ENCODE results near the gene UNC79. TPM values are rescaled to one million over a fixed set of nuclear protein-coding genes. Genes with fewer than 3 reads are reported as not detected.

Gene UNC79
- total and polyA plus RNA-seq, 2 experiments from 2014 or later, result 0.15 to 0.20 TPM

GRCh38 chr14:93743270-93744060 is 312.7 kb downstream of the UNC79 start:
- no peak overlapping the region for H2AFZ ChIP-seq
- no peaks in the 10 kb centered on the region for H3K27me3 ChIP-seq
- no peaks in the 10 kb centered on the region for H4K20me1 ChIP-seq (ENCODE audit: insufficient read depth, poor library complexity, severe bottlenecking)
- no peaks in the 10 kb centered on the region for H3K4me1 ChIP-seq (ENCODE audit: insufficient read depth)
- no peaks in the 10 kb centered on the region for H3K9me3 ChIP-seq (ENCODE audit: low read depth)
- H3K9me2 ChIP-seq (replicated peaks; ENCODE audit: insufficient read depth), result no peaks in the 10 kb centered on the region
- DNase-seq (ENCODE audit: low spot score), result no peak
- 92% methylated on average over 26 of the region's 26 CpGs for WGBS (ENCODE audit: low lambda C conversion rate, missing lambda C conversion rate)
- H3K4me3 ChIP-seq, result no peak overlapping the region
- no peak overlapping the region for H3K27ac ChIP-seq
- no peaks in the 10 kb centered on the region for H3K36me3 ChIP-seq (replicated peaks; ENCODE audit: insufficient read depth, low read depth)
- no peaks in the 10 kb centered on the region for H3K79me2 ChIP-seq
- TF ChIP-seq EZH2phosphoT487 (IDR thresholded peaks at IDR 0.05; ENCODE audit: low read depth, severe bottlenecking, unreplicated experiment) (no peak), CTCF (IDR thresholded peaks at IDR 0.05; ENCODE audit: poor library complexity) (no peak), EZH2 (IDR thresholded peaks at IDR 0.05; ENCODE audit: borderline replicate concordance) (no peak)
- H3K4me2 ChIP-seq, result no peak overlapping the region

GRCh38 chr14:93744176-93744575 is 313.4 kb downstream of the UNC79 start:
- no peak overlapping the region for H3K27ac ChIP-seq
- no peak for DNase-seq (ENCODE audit: low spot score)
- H3K36me3 ChIP-seq (replicated peaks; ENCODE audit: insufficient read depth, low read depth), result no peaks in the 10 kb centered on the region
- H3K27me3 ChIP-seq, result no peaks in the 10 kb centered on the region
- H3K79me2 ChIP-seq, result no peaks in the 10 kb centered on the region
- no peaks in the 10 kb centered on the region for H3K9me2 ChIP-seq (replicated peaks; ENCODE audit: insufficient read depth)
- no peak for TF ChIP-seq EZH2phosphoT487 (IDR thresholded peaks at IDR 0.05; ENCODE audit: low read depth, severe bottlenecking, unreplicated experiment)
- TF ChIP-seq EZH2 (IDR thresholded peaks at IDR 0.05; ENCODE audit: borderline replicate concordance), result no peak
- no peak for TF ChIP-seq CTCF (IDR thresholded peaks at IDR 0.05; ENCODE audit: poor library complexity)
- no peaks in the 10 kb centered on the region for H3K4me1 ChIP-seq (ENCODE audit: insufficient read depth)
- H3K4me2 ChIP-seq, result no peak overlapping the region
- no peaks in the 10 kb centered on the region for H4K20me1 ChIP-seq (ENCODE audit: insufficient read depth, poor library complexity, severe bottlenecking)
- WGBS (ENCODE audit: low lambda C conversion rate, missing lambda C conversion rate), result 93% methylated on average over 11 of the region's 14 CpGs
- no peaks in the 10 kb centered on the region for H3K9me3 ChIP-seq (ENCODE audit: low read depth)
- no peak overlapping the region for H2AFZ ChIP-seq
- H3K4me3 ChIP-seq, result no peak overlapping the region

GRCh38 chr14:93744876-93745275 is 314.1 kb downstream of the UNC79 start:
- Histone ChIP-seq H3K27ac (no peak overlapping the region), H3K4me3 (no peak overlapping the region), H3K9me3 (ENCODE audit: low read depth) (no peaks in the 10 kb centered on the region), H3K79me2 (no peaks in the 10 kb centered on the region), H4K20me1 (ENCODE audit: insufficient read depth, poor library complexity, severe bottlenecking) (no peaks in the 10 kb centered on the region), H3K4me2 (no peak overlapping the region), H3K36me3 (replicated peaks; ENCODE audit: insufficient read depth, low read depth) (no peaks in the 10 kb centered on the region), H3K27me3 (no peaks in the 10 kb centered on the region), H2AFZ (no peak overlapping the region), H3K9me2 (replicated peaks; ENCODE audit: insufficient read depth) (no peaks in the 10 kb centered on the region), H3K4me1 (ENCODE audit: insufficient read depth) (no peaks in the 10 kb centered on the region)
- no peak for DNase-seq (ENCODE audit: low spot score)
- WGBS (ENCODE audit: low lambda C conversion rate, missing lambda C conversion rate), result 76% methylated on average over 4 of the region's 8 CpGs
- TF ChIP-seq EZH2phosphoT487 (IDR thresholded peaks at IDR 0.05; ENCODE audit: low read depth, severe bottlenecking, unreplicated experiment) (no peak), EZH2 (IDR thresholded peaks at IDR 0.05; ENCODE audit: borderline replicate concordance) (no peak), CTCF (IDR thresholded peaks at IDR 0.05; ENCODE audit: poor library complexity) (no peak)
